ENCODE results near the gene DDX18. TPM values are rescaled to one million over a fixed set of nuclear protein-coding genes. Genes with fewer than 3 reads are reported as not detected.

DDX18 gene
- total RNA-seq, 1 experiment from 2014 or later, result 88.0 TPM

Other genes starting within 250 kb of the DDX18 start
- 22.6 and 24.6 TPM in 2 replicates for gene CCDC93, start 199.4 kb downstream of the DDX18 start, total RNA-seq (2014; rRNA removed; shearing (Covaris generic); ENCODE audit: low replicate concordance)

All from Karpas-422 (cell line).